ENCODE results near the gene IGSF23. TPM values are rescaled to one million over a fixed set of nuclear protein-coding genes. Genes with fewer than 3 reads are reported as not detected.
A peak's percentile ranks its signal among the peaks of the same experiment; 100 is the strongest.

Gene IGSF23
- total RNA-seq = not detected
- long read RNA-seq, partial matches to known transcripts = 0 of 3 reads
- long read RNA-seq, other reads (novel, unspliced or antisense) = 3 of 3 reads

- intact Hi-C loops (cut with DNase I, micrococcal nuclease) = no loop called here
- peak in 1 of 2 donors; percentile 19 for DNase-seq
- ATAC-seq = peak; percentile 83
Measured at GRCh38 chr19:44613295-44614178, at the start of gene IGSF23. Gene IGSF23 (plus strand): TSS chr19:44613563. CDS start chr19:44613646, 83 bp downstream.

- peak; percentile 16 for ATAC-seq
- intact Hi-C loops (cut with DNase I, micrococcal nuclease) = no loop called here
Measured at GRCh38 chr19:44566984-44567383, 46.4 kb upstream of the IGSF23 start.

GRCh38 chr19:44567745-44568144 lies 45.6 kb upstream of the IGSF23 start:
- ATAC-seq (no peak), DNase-seq (no peak)
- intact Hi-C loops (cut with DNase I, micrococcal nuclease) = no loop called here

More at GRCh38 chr19:44566984-44567383, 46.4 kb upstream of the IGSF23 start:
- no peak for DNase-seq

GRCh38 chr19:44570603-44570983 lies 42.8 kb upstream of the IGSF23 start:
- no peak for DNase-seq
- peak; percentile 3 for ATAC-seq
- intact Hi-C loops (cut with DNase I, micrococcal nuclease) = loop anchor here in 1 of 2 donors (10.0 kb wide), 1 partner anchor 84 kb away; no protein-coding TSS in a partner anchor

GRCh38 chr19:44570984-44571684 lies 42.2 kb upstream of the IGSF23 start:
- ATAC-seq (peak; percentile 83), DNase-seq (peak in 1 of 2 donors; percentile 61)
- intact Hi-C loops (cut with DNase I, micrococcal nuclease) = loop anchor here in 1 of 2 donors (10.0 kb wide), 1 partner anchor 84 kb away; no protein-coding TSS in a partner anchor

GRCh38 chr19:44571830-44572580 lies 41.4 kb upstream of the IGSF23 start:
- DNase-seq (no peak), ATAC-seq (no peak)
- intact Hi-C loops (cut with DNase I, micrococcal nuclease) = loop anchor here in 1 of 2 donors (10.0 kb wide), 1 partner anchor 83 kb away; no protein-coding TSS in a partner anchor

- intact Hi-C loops (cut with DNase I, micrococcal nuclease) = loop anchor here in 1 of 2 donors (10.0 kb wide), 1 partner anchor 82 kb away; no protein-coding TSS in a partner anchor
- DNase-seq (no peak), ATAC-seq (no peak)
Measured at GRCh38 chr19:44572581-44572900, 40.8 kb upstream of the IGSF23 start.

GRCh38 chr19:44573183-44573582 lies 40.2 kb upstream of the IGSF23 start:
- DNase-seq (no peak), ATAC-seq (no peak)
- intact Hi-C loops (cut with DNase I, micrococcal nuclease) = loop anchor here in 1 of 2 donors (10.0 kb wide), 1 partner anchor 82 kb away; no protein-coding TSS in a partner anchor

GRCh38 chr19:44573627-44574026 lies 39.7 kb upstream of the IGSF23 start:
- intact Hi-C loops (cut with DNase I, micrococcal nuclease) = loop anchor here in 1 of 2 donors (10.0 kb wide), 1 partner anchor 81 kb away; no protein-coding TSS in a partner anchor
- DNase-seq (no peak), ATAC-seq (no peak)

- intact Hi-C loops (cut with DNase I, micrococcal nuclease) = loop anchor here in 1 of 2 donors (10.0 kb wide), 1 partner anchor 80 kb away; no protein-coding TSS in a partner anchor
- ATAC-seq (no peak), DNase-seq (no peak)
Measured at GRCh38 chr19:44574186-44574950, 39.0 kb upstream of the IGSF23 start.

GRCh38 chr19:44575116-44575700 lies 38.2 kb upstream of the IGSF23 start:
- no peak for DNase-seq
- no peak for ATAC-seq
- intact Hi-C loops (cut with DNase I, micrococcal nuclease) = loop anchor here (5.0 to 10.0 kb wide), 2 partner anchors 80 to 82 kb away; no protein-coding TSS in a partner anchor

- intact Hi-C loops (cut with DNase I, micrococcal nuclease) = loop anchor here (5.0 to 10.0 kb wide), 2 partner anchors 78 to 80 kb away; no protein-coding TSS in a partner anchor
- peak in 1 of 2 donors; percentile 56 for DNase-seq
- peak; percentile 68 for ATAC-seq
Measured at GRCh38 chr19:44576843-44577565, 36.4 kb upstream of the IGSF23 start.

- ATAC-seq = no peak
- intact Hi-C loops (cut with DNase I, micrococcal nuclease) = loop anchor here (5.0 to 10.0 kb wide), 2 partner anchors 77 to 80 kb away; no protein-coding TSS in a partner anchor
- no peak for DNase-seq
Measured at GRCh38 chr19:44577566-44577874, 35.8 kb upstream of the IGSF23 start.

GRCh38 chr19:44579663-44580365 lies 33.5 kb upstream of the IGSF23 start:
- no peak for ATAC-seq
- intact Hi-C loops (cut with DNase I, micrococcal nuclease) = loop anchor here (5.0 to 10.0 kb wide), 2 partner anchors 75 to 77 kb away; no protein-coding TSS in a partner anchor
- no peak for DNase-seq

GRCh38 chr19:44580366-44580895 lies 32.9 kb upstream of the IGSF23 start:
- intact Hi-C loops (cut with DNase I, micrococcal nuclease) = no loop called here
- DNase-seq (peak; percentile 40 to 46), ATAC-seq (peak; percentile 86)

- intact Hi-C loops (cut with DNase I, micrococcal nuclease) = no loop called here
Measured at GRCh38 chr19:44581288-44581687, 32.1 kb upstream of the IGSF23 start.

More at GRCh38 chr19:44581288-44581687, 32.1 kb upstream of the IGSF23 start:
- no peak for DNase-seq
- no peak for ATAC-seq

All from left colon (tissue), 2 donors.